PC-3 (cell line): ENCODE measurements around the gene PHF24. TPM values are rescaled to one million over a fixed set of nuclear protein-coding genes. Genes with fewer than 3 reads are reported as not detected.
"Not testable (repeated sequence)": the region's sequence is repeated elsewhere in the genome, so short reads cannot be mapped to it uniquely, and the experiment has no call there.

Experiments
- ATAC-seq: fragments of 200-7000 bp; cut with Tn5 transposase; 2 replicates; pipeline ENCODE4 v1.9.1; 2020; ENCODE audit warnings: mild to moderate bottlenecking, moderate library complexity
- BruUV-seq: library from RNA; stranded (reverse); fragments of 400-500 nt; replicated peaks from 2 replicates; lab custom pipeline; 2021; lab: Mats Ljungman, UMichigan
- CTCF ChIA-PET: fragments of 300-600 bp; sonication (Branson Sonifier 250); formaldehyde crosslinking; loops from one replicate; lab custom pipeline; 2022; ENCODE audit warnings: antibody characterized with exemption; lab: Charles Lee
- POLR2A ChIA-PET: fragments of 300-600 bp; sonication (Branson Sonifier 250); formaldehyde crosslinking; loops from one replicate; lab custom pipeline; 2022; ENCODE audit warnings: antibody characterized with exemption; ENCODE audit not compliant: unreplicated experiment; lab: Charles Lee
- DNase-seq: peaks from one replicate; pipeline ENCODE4 v3.0.0-alpha.2; 2015
- H2AFZ ChIP-seq: fragments of 300-600 bp; sonication (generic); 2 replicates; pipeline ENCODE4 v1.6.0; 2016; ENCODE audit warnings: antibody characterized with exemption, low read length
- H3F3A ChIP-seq: fragments of 300-600 bp; sonication (generic); one replicate; pipeline ENCODE4 v1.6.0; 2017; ENCODE audit warnings: antibody characterized with exemption, low read length, control low read depth, mild to moderate bottlenecking; ENCODE audit not compliant: unreplicated experiment
- H3K27ac ChIP-seq: fragments of 300-600 bp; sonication (generic); 2 replicates; pipeline ENCODE4 v1.5.1; 2016; ENCODE audit warnings: mild to moderate bottlenecking, low read length
- H3K27me3 ChIP-seq: fragments of 300-600 bp; sonication (generic); 2 replicates; pipeline ENCODE4 v1.6.1; 2016; ENCODE audit warnings: low read length, mixed read lengths
- H3K36me3 ChIP-seq: fragments of 300-600 bp; sonication (generic); 2 replicates; pipeline ENCODE4 v1.6.1; 2016; ENCODE audit warnings: low read depth, mixed run types, low read length, mixed read lengths
- H3K4me1 ChIP-seq: fragments of 300-600 bp; sonication (generic); 2 replicates; pipeline ENCODE4 v1.5.1; 2016; ENCODE audit warnings: low read length; ENCODE audit not compliant: insufficient read depth
- H3K4me2 ChIP-seq: fragments of 300-600 bp; sonication (generic); 2 replicates; pipeline ENCODE4 v1.6.0; 2016; ENCODE audit warnings: low read length
- H3K4me3 ChIP-seq: fragments of 300-600 bp; sonication (generic); 2 replicates; pipeline ENCODE4 v1.5.1; 2016; ENCODE audit warnings: mild to moderate bottlenecking, low read length, mixed read lengths
- H3K79me2 ChIP-seq: fragments of 300-600 bp; sonication (generic); 2 replicates; pipeline ENCODE4 v1.6.1; 2017; ENCODE audit warnings: low read length, mixed read lengths
- H3K9ac ChIP-seq: fragments of 300-600 bp; sonication (generic); 2 replicates; pipeline ENCODE4 v1.6.0; 2016; ENCODE audit warnings: mild to moderate bottlenecking, low read length
- H3K9me2 ChIP-seq: fragments of 300-600 bp; sonication (generic); replicated peaks from 2 replicates; pipeline ENCODE4 v1.6.1; 2016; ENCODE audit warnings: mixed run types, low read length, mixed read lengths
- H3K9me3 ChIP-seq: fragments of 300-600 bp; sonication (generic); 2 replicates; pipeline ENCODE4 v1.6.1; 2016; ENCODE audit warnings: low read length, mixed read lengths
- H4K20me1 ChIP-seq: fragments of 300-600 bp; sonication (generic); 2 replicates; pipeline ENCODE4 v1.6.1; 2016; ENCODE audit warnings: low read length, mixed read lengths
- CTCF ChIP-seq: fragments of 300-600 bp; sonication (generic); conservative IDR thresholded peaks from 2 replicates; pipeline ENCODE4 v1.5.1; 2017; ENCODE audit warnings: antibody characterized with exemption, low read depth, mild to moderate bottlenecking, low read length
- EZH2 ChIP-seq: fragments of 300-600 bp; sonication (generic); IDR thresholded peaks from one replicate; pipeline ENCODE4 v1.6.1; 2017; ENCODE audit warnings: antibody characterized with exemption, mild to moderate bottlenecking, low read length; ENCODE audit not compliant: unreplicated experiment
- EZH2phosphoT487 ChIP-seq: fragments of 300-600 bp; sonication (generic); IDR thresholded peaks from 2 replicates; pipeline ENCODE4 v1.6.1; 2018; ENCODE audit warnings: mild to moderate bottlenecking, antibody characterized with exemption, low read length, borderline replicate concordance
- intact Hi-C: fragments of 100-400 bp; cut with micrococcal nuclease; formaldehyde crosslinking; loops from 2 replicates; pipeline ENCODE4 v1.9.0; 2023
- total RNA-seq: library from RNA; depleted of rRNA; stranded (reverse); fragments of >200 nt; gene quantifications from 2 replicates; pipeline ENCODE4 v1.2.3, GENCODE V29; 2014

PHF24 gene
- total RNA-seq, 1 experiment from 2014 or later, result not detected

GRCh38 chr9:34954225-34954624 is 3.9 kb upstream of the PHF24 start:
- Histone ChIP-seq H3K4me3 (no peak overlapping the region), H3K4me2 (no peak overlapping the region), H3K4me1 (no peaks in the 10 kb centered on the region), H3K27me3 (peaks cover 44% of the 10 kb centered on the region), H3K9me2 (no peaks in the 10 kb centered on the region), H3F3A (no peaks in the 10 kb centered on the region), H3K36me3 (no peaks in the 10 kb centered on the region), H3K27ac (no peak overlapping the region), H2AFZ (no peak overlapping the region), H3K9me3 (no peaks in the 10 kb centered on the region), H4K20me1 (no peaks in the 10 kb centered on the region), H3K79me2 (no peaks in the 10 kb centered on the region), H3K9ac (no peak overlapping the region)
- no peak for TF ChIP-seq CTCF
- no peak for TF ChIP-seq EZH2
- TF ChIP-seq EZH2phosphoT487, result no peak
- DNase-seq, result no peak
- intact Hi-C loops, result no loop called here
- no TSS peak for BruUV-seq
- ChIA-PET CTCF (no interaction called here), POLR2A (no interaction called here)
- no peak for ATAC-seq

GRCh38 chr9:34956066-34956465 is 2.0 kb upstream of the PHF24 start:
- ATAC-seq, H3K27ac ChIP-seq, H2AFZ ChIP-seq, H3K4me1 ChIP-seq, POLR2A ChIA-PET, BruUV-seq, CTCF ChIA-PET, H3F3A ChIP-seq, H3K79me2 ChIP-seq, H3K9me3 ChIP-seq, DNase-seq, H3K9me2 ChIP-seq, intact Hi-C loops, H3K4me2 ChIP-seq, H3K36me3 ChIP-seq, H3K9ac ChIP-seq, H4K20me1 ChIP-seq, H3K4me3 ChIP-seq: not testable (repeated sequence)
- peaks cover 54% of the 10 kb centered on the region for H3K27me3 ChIP-seq

GRCh38 chr9:34956648-34957047 is 1.4 kb upstream of the PHF24 start:
- no peaks in the 10 kb centered on the region for H3F3A ChIP-seq
- H3K36me3 ChIP-seq, result no peaks in the 10 kb centered on the region
- H3K27ac ChIP-seq, result no peak overlapping the region
- POLR2A ChIA-PET, result no interaction called here
- TF ChIP-seq CTCF, result no peak
- H3K4me2 ChIP-seq, result no peak overlapping the region
- no peak overlapping the region for H3K4me3 ChIP-seq
- intact Hi-C loops, result no loop called here
- no peaks in the 10 kb centered on the region for H3K79me2 ChIP-seq
- no peaks in the 10 kb centered on the region for H4K20me1 ChIP-seq
- no peak overlapping the region for H3K9ac ChIP-seq
- ATAC-seq (no peak), DNase-seq (no peak)
- H3K4me1 ChIP-seq, result no peaks in the 10 kb centered on the region
- peaks cover 54% of the 10 kb centered on the region for H3K27me3 ChIP-seq
- CTCF ChIA-PET, result no interaction called here
- BruUV-seq, result no TSS peak
- H3K9me2 ChIP-seq, result no peaks in the 10 kb centered on the region
- H2AFZ ChIP-seq, result no peak overlapping the region
- no peaks in the 10 kb centered on the region for H3K9me3 ChIP-seq
